Natural killer cell (primary cell): Measurements from ENCODE around the gene ISM2. TPM values are rescaled to one million over a fixed set of nuclear protein-coding genes. Genes with fewer than 3 reads are reported as not detected.
A peak's percentile ranks its signal among the peaks of the same experiment; 100 is the strongest.
"Not testable (repeated sequence)": the region's sequence is repeated elsewhere in the genome, so short reads cannot be mapped to it uniquely, and the experiment has no call there.

Experiments used
- ATAC-seq, 3 donors: fragments of 150-1000 bp in 2 of 3; fragments of 200-7000 bp in 1 of 3; cut with Tn5 transposase; 1 replicate in 1 of 3; 2 replicates in 2 of 3; pipeline ENCODE4 v1.10.0; 2021; ENCODE audit warnings: mild to moderate bottlenecking in 2 of 3, moderate library complexity in 2 of 3
- DNase-seq, 2 donors: peaks; one replicate each; pipeline versions ENCODE4 v3.0.0 to v3.0.0-alpha.2; 2013 to 2021; ENCODE audit warnings: mixed read lengths in 1 of 2
- H3K27ac ChIP-seq: one replicate; pipeline ENCODE4 v1.5.1; 2013; ENCODE audit warnings: mild to moderate bottlenecking, low read length
- H3K27me3 ChIP-seq: one replicate; pipeline ENCODE4 v1.6.1; 2013; ENCODE audit warnings: low read length; ENCODE audit not compliant: control insufficient read depth, insufficient read depth
- H3K36me3 ChIP-seq: one replicate; pipeline ENCODE4 v1.6.1; 2013; ENCODE audit warnings: low read length; ENCODE audit not compliant: control insufficient read depth, insufficient read depth
- H3K4me1 ChIP-seq: one replicate; pipeline ENCODE4 v1.6.1; 2013; ENCODE audit warnings: low read length; ENCODE audit not compliant: control insufficient read depth, insufficient read depth
- H3K4me3 ChIP-seq: one replicate; pipeline ENCODE4 v1.5.1; 2013; ENCODE audit warnings: low read length
- H3K9me3 ChIP-seq: one replicate; pipeline ENCODE4 v1.6.1; 2013; ENCODE audit warnings: low read length; ENCODE audit not compliant: control insufficient read depth, insufficient read depth
- H3K27ac Mint-ChIP-seq, 2 donors: one replicate each; pipeline ENCODE4 v1.8.0; 2022; ENCODE audit warnings: mild to moderate bottlenecking in 2 of 2, mixed read lengths in 2 of 2, moderate library complexity in 1 of 2
- H3K27me3 Mint-ChIP-seq, 2 donors: one replicate each; pipeline ENCODE4 v1.8.0; 2022; ENCODE audit warnings: low read depth in 2 of 2, mixed read lengths in 2 of 2
- H3K36me3 Mint-ChIP-seq: one replicate; pipeline ENCODE4 v1.8.0; 2022; ENCODE audit warnings: mixed read lengths
- H3K4me1 Mint-ChIP-seq, 2 donors: one replicate each; pipeline ENCODE4 v1.8.0; 2022; ENCODE audit warnings: mixed read lengths in 2 of 2
- H3K4me3 Mint-ChIP-seq: one replicate; pipeline ENCODE4 v1.8.0; 2022; ENCODE audit warnings: mild to moderate bottlenecking, moderate library complexity, mixed read lengths
- H3K9me3 Mint-ChIP-seq, 2 donors: one replicate each; pipeline ENCODE4 v1.8.0; 2022; ENCODE audit warnings: mixed read lengths in 2 of 2
- WGBS: methylation state at CpG from one replicate; pipeline ENCODE4 v1.1.7; 2013; ENCODE audit warnings: missing lambda C conversion rate; ENCODE audit not compliant: insufficient coverage; 5-methylcytosine and 5-hydroxymethylcytosine counted together
- intact Hi-C: fragments of 100-400 bp; cut with micrococcal nuclease; formaldehyde crosslinking; loops from one replicate; pipeline ENCODE4 v1.14.2; 2022
- total RNA-seq, 4 donors: library from RNA; stranded (reverse); fragments of 120-200 nt in 1 of 4; gene quantifications; one replicate each; pipeline versions ENCODE4 v1.2.3 to v1.2.4, GENCODE V29; 2013 to 2022
- TF ChIP-seq, protein P1 (sequence below): fragments of 200-600 bp; IDR thresholded peaks from one replicate; pipeline ENCODE4 v1.8.0; 2022; ENCODE audit warnings: antibody characterized with exemption

Gene ISM2
- total RNA-seq, 3 donors from 2014 or later (not counting 1 experiment from before 2014, with no cell fraction given) = not detected

GRCh38 chr14:77541905-77542304 lies 43.3 kb upstream of the ISM2 start:
- Histone ChIP-seq H3K9me3 (no peaks in the 10 kb centered on the region), H3K27ac (no peak overlapping the region), H3K4me1 (peaks cover 11% of the 10 kb centered on the region), H3K27me3 (no peaks in the 10 kb centered on the region), H3K36me3 (peaks cover 5% of the 10 kb centered on the region), H3K4me3 (no peak overlapping the region)
- peaks cover 6% of the 10 kb centered on the region for H3K36me3 Mint-ChIP-seq
- DNase-seq (no peak), ATAC-seq (peak in 2 of 3 donors; percentile 26 to 50)
- intact Hi-C loops = no loop called here
- H3K27ac Mint-ChIP-seq = peak overlapping the region; percentile 45 to 69
- H3K4me1 Mint-ChIP-seq = peaks cover 17 to 28% of the 10 kb centered on the region in 2 donors
- H3K4me3 Mint-ChIP-seq = peak overlapping the region; percentile 59
- TF ChIP-seq, protein P1, sequence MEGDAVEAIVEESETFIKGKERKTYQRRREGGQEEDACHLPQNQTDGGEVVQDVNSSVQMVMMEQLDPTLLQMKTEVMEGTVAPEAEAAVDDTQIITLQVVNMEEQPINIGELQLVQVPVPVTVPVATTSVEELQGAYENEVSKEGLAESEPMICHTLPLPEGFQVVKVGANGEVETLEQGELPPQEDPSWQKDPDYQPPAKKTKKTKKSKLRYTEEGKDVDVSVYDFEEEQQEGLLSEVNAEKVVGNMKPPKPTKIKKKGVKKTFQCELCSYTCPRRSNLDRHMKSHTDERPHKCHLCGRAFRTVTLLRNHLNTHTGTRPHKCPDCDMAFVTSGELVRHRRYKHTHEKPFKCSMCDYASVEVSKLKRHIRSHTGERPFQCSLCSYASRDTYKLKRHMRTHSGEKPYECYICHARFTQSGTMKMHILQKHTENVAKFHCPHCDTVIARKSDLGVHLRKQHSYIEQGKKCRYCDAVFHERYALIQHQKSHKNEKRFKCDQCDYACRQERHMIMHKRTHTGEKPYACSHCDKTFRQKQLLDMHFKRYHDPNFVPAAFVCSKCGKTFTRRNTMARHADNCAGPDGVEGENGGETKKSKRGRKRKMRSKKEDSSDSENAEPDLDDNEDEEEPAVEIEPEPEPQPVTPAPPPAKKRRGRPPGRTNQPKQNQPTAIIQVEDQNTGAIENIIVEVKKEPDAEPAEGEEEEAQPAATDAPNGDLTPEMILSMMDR = no peak
- 72% methylated on average over 3 of the region's 4 CpGs for WGBS
- no peaks in the 10 kb centered on the region for H3K9me3 Mint-ChIP-seq
- no peaks in the 10 kb centered on the region for H3K27me3 Mint-ChIP-seq

DNA sequence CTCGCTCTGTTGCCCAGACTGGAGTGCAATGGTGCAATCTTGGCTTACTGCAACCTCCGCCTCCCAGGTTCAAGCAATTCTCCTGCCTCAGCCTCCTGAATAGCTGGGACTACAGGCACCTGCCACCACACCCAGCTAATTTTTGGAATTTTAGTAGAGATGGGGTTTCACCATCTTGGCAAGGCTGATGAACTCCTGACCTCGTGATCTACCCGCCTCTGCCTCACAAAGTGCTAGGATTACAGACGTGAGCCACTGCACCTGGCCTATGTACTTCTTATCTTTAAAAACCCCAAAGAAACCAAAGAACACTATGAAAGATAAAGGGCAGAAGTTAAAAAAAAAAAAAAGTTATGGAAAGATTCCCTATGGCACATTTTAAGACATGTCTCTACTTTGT lies 38.3 kb upstream of the ISM2 start:
- H3K4me3 ChIP-seq, H3K9me3 Mint-ChIP-seq, ATAC-seq, H3K9me3 ChIP-seq, H3K4me1 ChIP-seq, H3K27me3 Mint-ChIP-seq, H3K4me3 Mint-ChIP-seq, H3K27ac Mint-ChIP-seq, H3K36me3 Mint-ChIP-seq, DNase-seq, H3K27ac ChIP-seq, intact Hi-C loops, H3K27me3 ChIP-seq, H3K4me1 Mint-ChIP-seq: not testable (repeated sequence)
- WGBS = 88% methylated on average over 2 of the region's 5 CpGs
- H3K36me3 ChIP-seq = peaks cover 12% of the 10 kb centered on the region

DNA sequence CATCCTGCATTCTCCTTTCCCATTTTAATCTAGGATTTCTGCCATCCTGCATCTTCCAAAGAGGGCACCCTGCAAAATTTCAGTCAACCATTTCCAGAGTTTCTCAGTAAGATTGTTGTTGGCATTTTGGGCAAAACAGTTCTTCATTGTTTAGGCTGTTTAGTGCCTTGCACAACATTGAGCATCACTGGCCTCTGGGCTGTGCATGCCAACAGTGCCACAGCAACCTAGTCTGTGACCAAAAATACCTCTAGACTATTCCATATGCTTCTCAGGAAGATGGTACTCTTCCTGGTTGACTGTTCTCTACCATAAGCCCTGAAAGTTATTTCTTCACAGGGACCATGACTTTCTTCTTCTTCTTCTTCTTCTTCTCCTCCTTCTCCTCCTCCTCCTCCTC lies 32.5 kb upstream of the ISM2 start:
- ATAC-seq (no peak), DNase-seq (no peak)
- Mint-ChIP-seq H3K27ac (peak overlapping the region in 1 of 2 donors; percentile 23), H3K27me3 (no peaks in the 10 kb centered on the region), H3K9me3 (no peaks in the 10 kb centered on the region), H3K4me3 (no peak overlapping the region), H3K36me3 (no peaks in the 10 kb centered on the region), H3K4me1 (peaks cover 11 to 13% of the 10 kb centered on the region in 2 donors)
- Histone ChIP-seq H3K4me1 (no peaks in the 10 kb centered on the region), H3K4me3 (no peak overlapping the region), H3K27ac (no peak overlapping the region), H3K36me3 (peaks cover 12% of the 10 kb centered on the region), H3K27me3 (no peaks in the 10 kb centered on the region), H3K9me3 (no peaks in the 10 kb centered on the region)
- TF ChIP-seq, protein P1 = no peak
- intact Hi-C loops = no loop called here

DNA sequence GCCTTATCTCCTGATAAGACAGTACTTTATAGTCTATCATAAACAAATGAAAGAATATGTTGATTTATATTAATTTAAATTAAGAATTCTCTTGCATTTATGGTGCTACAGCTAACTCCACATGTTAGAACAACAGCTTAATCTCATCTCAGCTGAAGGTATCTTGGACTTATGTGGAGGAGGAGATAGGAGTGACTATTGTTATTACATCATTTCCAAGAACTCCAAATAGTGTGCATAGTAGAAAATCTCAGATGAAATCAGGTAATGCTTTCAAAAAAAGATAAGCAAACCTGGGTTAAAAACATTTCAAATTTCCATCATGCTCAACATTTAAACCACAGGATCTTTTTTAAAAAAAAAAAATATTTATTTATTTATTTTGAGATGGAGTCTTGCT lies 31.3 kb upstream of the ISM2 start:
- peaks cover 8 to 11% of the 10 kb centered on the region in 2 donors for H3K4me1 Mint-ChIP-seq
- Histone ChIP-seq H3K36me3 (peaks cover 6% of the 10 kb centered on the region), H3K27me3 (no peaks in the 10 kb centered on the region), H3K4me3 (no peak overlapping the region), H3K27ac (no peak overlapping the region), H3K9me3 (no peaks in the 10 kb centered on the region), H3K4me1 (no peaks in the 10 kb centered on the region)
- ATAC-seq (no peak), DNase-seq (no peak)
- H3K36me3 Mint-ChIP-seq = no peaks in the 10 kb centered on the region
- no peak overlapping the region for H3K27ac Mint-ChIP-seq
- no peaks in the 10 kb centered on the region for H3K9me3 Mint-ChIP-seq
- TF ChIP-seq, protein P1 = no peak
- no peak overlapping the region for H3K4me3 Mint-ChIP-seq
- intact Hi-C loops = no loop called here
- no peaks in the 10 kb centered on the region for H3K27me3 Mint-ChIP-seq
